Cardiac septum (tissue), 1 donor: Measurements from ENCODE around the gene IL21. TPM values are rescaled to one million over a fixed set of nuclear protein-coding genes. Genes with fewer than 3 reads are reported as not detected.

ENCODE experiments used
- DNase-seq: peaks from one replicate; pipeline ENCODE4 v3.0.0-alpha.2; 2020; ENCODE audit warnings: low spot score
- intact Hi-C: fragments of 100-400 bp; cut with DNase I; formaldehyde crosslinking; loops from one replicate; pipeline ENCODE4 v1.14.0; 2022
- total RNA-seq: library from RNA; stranded (reverse); fragmentation: NEBNext Ultra II Directional; extraction: Animal tissue kit (Norgen Biotek cat#: 25700); gene quantifications from one replicate; pipeline ENCODE4 v1.2.1, GENCODE V29; 2021
- donor health status: DM: no; HTN: no; CAD: no.

IL21 gene
- total RNA-seq, 1 donor from 2014 or later: not detected

DNA sequence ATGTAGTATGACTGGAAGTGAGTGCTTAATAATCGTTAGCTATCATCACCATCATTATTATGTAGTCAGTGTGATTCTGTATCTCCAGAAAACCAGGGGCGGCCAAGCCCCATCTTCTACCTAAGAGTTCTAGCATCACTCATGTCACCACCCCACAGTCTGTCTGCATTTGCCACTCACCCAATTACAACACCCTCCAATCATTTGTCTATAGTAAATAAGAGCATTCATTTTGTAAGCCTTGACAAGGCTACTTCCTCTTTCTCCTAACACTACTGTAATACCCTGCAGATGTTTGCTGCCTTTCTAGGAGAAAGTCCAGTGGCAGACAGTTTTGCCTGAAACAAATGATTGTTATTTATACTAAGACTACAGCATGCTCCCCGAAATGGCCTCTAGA is 15.8 kb upstream of the IL21 start:
- DNase-seq: no peak
- intact Hi-C loops: no loop called here

DNA sequence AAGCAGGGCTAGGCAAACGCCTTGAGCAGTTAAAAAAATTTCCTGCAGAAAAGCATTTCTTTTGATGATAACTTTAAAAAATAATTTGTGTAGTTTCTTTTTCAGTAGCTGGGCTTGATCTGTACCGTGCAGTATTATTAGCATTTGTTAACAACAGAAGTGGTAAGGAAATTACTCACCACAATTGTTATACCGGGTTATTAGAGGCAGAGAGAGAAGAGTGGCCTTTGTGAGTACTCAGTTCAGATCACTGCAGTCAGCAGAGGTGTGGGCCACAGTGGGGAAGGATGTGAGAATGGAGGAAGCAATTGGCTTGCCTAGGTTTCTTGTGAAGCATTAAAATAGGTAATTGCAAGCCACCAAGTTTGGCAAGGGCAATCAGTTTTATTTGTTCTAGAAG is 14.3 kb upstream of the IL21 start:
- intact Hi-C loops: no loop called here
- no peak for DNase-seq

DNA sequence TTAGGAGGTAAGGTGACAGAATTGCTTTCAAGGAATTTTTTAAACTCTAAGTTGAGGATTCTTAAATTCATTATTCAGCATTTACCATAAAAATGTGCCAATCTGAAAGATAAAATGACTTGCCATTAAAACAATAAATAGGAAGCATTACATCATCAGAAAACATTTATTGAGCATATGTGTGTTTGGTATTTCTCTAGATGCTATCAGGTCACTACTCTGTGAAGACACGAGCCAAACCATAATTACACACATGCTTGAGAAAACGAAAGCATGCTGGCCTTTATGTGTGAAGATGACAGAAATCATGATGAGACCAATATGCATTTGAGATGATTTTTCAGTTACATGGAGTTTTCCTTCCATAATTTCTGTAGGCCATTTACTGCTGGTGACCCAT is 12.3 kb upstream of the IL21 start:
- intact Hi-C loops: no loop called here
- no peak for DNase-seq

DNA sequence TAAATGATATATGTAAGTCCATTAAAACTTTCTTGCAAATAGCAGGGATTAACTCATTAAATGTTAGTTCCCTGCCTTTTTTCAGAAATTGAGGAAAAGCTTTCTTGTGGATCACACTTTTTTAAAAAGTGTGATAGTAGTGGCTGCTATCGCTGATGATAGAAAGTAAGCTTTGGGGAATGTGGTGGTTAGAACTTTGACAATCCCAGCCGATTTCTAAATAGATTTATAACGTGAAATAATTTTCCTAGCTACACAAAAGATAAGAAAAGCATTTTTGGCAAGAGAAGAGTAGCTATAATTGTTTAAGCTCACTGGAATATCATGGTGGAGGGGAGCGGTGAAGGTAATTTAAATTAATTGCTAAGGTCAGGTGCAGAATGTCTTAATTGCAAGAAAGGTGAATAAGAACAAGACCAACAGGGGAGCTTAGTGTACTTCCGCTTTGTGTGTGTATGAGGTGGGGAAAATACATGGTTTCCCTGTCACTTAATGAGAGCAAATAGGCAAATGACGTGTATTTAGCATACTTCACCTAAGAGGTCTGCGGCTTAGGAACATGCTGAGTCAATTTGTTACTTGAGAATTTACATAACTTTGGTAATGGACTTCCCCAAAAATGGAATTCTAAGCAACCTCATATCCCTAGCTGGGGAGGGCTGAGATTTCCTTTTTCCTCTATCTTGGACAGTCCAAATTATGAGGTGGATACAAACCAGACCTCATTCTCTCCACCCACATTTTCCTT is 11.7 kb upstream of the IL21 start:
- no peak for DNase-seq
- intact Hi-C loops: no loop called here

DNA sequence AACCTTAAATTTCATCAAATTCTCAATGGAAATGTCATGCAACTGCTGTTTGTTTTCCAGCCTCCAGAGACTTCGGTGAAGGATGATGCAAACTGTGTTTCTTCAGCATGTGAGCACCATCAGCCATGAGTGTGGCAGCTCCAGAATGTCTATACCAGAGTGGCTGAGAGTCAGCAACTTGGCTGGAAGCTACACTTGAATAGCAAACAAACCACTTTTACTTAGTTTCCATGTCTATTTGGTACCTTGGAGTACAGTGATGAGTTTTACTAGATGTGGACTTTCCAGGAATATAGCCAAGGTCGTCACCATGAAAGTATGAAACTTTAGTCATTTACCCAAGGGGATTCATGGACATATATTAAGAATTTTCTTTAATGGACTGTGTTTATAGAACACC is 4.3 kb upstream of the IL21 start:
- intact Hi-C loops: no loop called here
- no peak for DNase-seq

DNA sequence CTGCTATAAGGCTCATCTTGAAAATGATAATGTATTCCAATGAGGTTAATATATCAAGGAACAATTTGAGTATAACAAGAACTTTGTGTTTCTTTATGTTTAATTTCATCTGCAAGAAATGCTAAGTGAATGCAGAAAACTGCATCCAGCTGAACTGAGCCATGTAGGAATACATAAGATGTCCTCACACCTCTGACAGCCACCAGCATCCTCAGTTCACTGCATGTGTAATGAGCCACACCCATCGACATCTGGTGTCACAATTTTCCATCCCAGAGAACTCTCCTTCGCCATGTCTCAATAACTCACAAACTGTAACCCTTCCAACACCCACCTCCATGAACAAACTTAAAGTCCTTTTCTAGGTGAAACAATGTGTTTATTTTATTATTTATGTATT is 3.3 kb upstream of the IL21 start:
- intact Hi-C loops: no loop called here
- no peak for DNase-seq

DNA sequence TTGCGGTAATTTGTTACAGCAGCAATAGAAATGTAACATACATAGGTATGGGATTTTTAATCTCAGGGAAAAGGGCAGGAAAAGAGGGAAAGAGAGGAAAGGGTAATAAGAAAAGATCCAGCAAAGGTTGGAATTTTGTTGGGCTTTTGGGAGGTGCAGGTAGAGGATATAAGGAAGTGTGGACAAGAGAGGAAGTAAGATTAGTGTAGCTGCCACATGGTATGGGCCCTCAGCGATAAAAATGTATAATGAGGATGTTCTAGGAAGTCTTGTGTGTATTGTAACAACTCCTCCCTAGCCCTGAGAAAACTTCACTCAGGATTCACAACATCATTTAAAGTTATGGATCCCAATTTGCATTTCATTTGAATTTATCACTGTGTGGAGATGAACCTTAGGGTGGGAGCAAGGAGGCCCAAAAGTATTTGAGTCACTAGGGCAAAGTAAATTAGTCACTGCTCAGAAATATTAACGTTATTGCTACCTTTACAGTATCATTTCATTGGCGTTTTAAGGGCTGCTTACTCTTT is 2.8 kb upstream of the IL21 start:
- DNase-seq: no peak
- intact Hi-C loops: no loop called here

DNA sequence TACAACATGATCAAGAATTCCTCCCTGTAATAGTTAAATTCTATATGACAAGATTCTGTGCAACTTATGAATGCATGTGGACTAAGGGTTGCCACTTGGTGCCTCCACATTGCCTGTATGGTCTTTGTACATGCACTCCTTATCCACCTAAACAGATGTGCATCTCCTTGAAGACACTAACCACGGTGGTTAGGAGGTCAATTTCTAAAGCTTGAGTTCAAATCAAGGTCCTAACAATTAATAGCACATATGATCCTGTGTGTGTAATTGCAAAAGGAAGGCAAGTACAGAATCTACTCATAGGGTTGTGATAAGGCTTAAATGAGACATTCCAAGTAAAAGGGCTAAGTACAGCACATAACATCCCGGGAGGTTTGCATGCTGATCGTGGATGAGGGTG is 1.5 kb upstream of the IL21 start:
- DNase-seq: no peak
- intact Hi-C loops: no loop called here

DNA sequence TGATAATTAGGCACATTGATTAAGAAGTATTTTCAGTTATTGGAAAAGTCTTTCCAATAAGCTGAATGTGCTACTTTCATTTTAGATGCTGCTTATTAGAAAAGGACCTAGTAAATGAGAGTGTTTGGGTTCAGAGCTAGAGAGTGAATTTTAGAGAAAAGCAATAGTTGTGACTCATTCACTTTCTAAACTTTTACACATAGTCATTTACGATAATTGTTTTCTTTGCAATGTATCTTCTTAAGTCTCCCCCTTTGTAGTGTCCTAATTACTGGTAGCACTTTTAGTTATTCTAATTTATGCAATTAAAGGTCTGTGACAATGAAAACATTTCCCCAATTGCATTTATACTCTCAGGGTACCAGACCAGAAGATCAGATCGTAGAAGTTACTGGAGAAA is 1.3 kb downstream of the IL21 start:
- DNase-seq: no peak
- intact Hi-C loops: no loop called here

DNA sequence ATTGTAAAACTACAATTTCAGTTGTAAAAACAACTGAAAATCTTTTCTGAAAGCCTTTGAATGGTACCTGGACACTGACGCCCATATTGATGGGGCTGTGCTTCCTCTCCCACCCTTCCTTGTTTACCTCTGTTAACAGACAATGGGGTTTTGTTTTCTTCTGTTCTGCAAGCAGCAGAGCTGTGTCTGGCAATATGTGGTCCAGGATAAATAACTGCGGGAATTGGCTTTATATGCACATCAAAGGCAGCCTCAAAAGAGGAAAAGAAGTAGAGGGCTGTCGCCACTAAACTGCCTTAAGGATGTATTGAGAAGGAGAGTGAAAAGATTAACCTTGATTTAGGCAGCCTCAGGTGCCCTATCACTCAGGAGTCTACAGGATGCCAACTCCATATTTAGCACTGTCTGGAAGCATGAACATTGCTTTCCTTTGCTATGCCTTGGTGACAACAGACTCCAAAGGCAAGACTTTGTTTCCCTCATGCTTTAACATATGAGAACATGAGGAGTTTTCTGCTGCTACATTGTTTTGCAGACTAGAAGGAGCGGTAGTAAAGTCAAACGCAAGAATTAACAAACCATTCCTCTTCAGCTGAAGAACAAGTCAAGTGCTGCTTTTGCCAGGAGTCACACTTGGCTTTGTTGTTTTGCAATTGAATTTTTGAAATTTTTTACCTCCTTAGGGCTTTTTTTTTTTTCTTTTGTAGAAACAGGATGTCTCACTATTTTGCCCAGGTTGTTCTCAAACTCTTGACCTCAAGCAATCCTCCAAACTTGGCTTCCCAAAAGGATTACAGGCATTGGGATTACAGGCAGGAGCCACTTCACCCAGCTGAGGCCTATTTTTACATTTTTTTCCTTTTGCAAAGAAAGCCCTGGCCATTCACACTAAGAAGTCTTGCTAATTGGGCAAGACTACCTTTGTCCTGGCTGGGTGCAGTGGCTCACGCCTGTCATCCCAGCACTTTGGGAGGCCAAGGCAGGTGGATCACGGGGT is 3.0 kb downstream of the IL21 start:
- DNase-seq: no peak
- intact Hi-C loops: no loop called here

DNA sequence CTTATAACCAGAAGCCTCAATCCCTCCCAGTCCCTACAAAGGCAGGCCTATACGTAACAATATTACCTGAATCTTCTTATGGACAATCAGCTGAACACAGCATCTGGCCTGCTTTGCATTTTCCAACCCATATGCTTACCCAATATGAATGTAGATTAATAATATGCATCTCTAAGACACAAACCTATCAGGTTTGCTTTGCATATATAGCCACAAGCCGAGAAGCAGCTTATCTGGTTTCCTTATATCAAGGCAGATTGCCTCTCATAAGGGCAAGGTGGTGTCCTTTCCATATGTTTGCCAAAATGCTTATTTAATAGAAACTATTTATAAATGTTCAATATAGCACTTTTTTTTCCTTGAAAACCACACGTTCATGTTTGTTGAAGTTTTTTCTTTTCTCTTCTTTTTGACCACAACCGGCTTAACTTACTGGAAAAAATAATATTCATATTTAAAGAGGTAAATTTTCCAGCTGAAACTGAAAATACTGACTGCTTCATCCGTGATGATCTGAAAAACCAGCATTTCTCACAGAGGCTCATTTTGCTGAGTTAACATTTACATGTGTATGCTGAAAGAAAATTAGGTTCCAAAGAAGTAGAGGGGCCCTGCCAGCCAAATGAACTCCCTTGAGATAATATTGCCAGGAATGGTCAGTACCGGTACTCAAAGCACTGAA is 3.8 kb downstream of the IL21 start:
- intact Hi-C loops: no loop called here
- DNase-seq: no peak

DNA sequence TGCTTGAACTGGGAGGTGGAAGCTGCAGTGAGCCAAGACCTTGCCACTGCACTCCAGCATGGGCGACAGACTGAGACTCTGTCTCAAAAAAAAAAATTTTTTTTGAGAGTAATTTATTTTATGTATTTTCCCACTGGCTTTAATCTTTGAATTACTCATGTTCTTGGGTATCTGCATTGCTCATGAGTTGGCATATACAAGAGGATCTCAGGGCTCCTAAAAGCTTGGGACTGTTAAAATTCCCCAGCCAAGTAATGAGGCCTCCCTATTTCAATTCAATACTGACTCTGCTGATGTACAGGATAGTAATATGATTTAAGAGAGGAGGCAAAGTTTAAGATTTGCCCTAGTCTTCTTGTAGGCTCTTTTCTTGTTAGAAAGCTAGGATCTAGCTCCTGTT is 6.2 kb downstream of the IL21 start:
- no peak for DNase-seq
- intact Hi-C loops: no loop called here

DNA sequence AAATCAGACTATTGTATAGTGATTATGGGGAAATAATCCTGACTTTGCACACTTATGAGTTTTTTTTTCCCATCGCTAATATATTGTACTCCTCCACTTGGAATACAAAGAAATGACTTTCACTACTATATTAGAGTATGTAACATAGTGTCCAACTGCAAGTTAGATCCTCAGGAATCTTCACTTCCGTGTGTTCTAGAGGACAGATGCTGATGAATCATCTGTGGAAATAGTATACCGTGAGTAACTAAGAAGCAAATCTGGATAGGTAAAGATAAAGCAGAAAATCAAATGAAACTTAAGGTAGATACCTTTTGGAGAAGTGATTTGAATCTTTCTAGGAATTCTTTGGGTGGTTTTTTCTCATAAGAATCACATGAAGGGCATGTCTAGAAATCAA is 8.3 kb downstream of the IL21 start:
- intact Hi-C loops: no loop called here
- no peak for DNase-seq

DNA sequence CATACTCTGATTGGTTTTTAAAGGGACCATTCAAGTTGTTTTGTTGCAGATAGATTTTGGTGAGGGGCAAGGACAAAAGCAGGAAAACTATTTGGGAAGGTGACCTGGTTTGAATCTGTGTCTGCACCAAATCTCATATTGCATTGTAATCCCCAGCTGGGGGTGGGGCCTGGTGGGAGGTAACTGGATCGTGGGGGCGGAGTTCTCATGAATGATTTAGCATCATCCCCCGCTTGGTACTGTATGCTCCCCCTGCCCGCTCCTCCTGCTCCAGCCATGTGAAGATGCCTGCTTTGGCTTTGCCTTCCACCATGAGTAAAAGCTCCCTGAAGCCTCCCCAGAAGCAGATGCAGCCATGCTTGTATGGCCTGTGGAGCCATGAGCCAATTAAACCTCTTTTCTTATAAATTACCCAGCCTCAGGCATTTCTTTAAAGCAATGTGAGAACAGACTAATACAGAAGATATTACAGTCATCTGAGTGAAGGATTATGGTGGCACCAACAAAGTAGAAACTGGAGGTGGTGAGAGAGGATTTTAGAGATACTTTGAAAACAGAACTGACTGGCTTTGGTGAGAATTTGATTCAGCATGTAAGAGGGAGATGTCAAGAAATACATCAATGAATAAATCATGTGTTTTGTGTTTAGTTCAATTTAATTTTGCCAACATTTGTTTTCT is 14.4 kb downstream of the IL21 start:
- no peak for DNase-seq
- intact Hi-C loops: no loop called here

DNA sequence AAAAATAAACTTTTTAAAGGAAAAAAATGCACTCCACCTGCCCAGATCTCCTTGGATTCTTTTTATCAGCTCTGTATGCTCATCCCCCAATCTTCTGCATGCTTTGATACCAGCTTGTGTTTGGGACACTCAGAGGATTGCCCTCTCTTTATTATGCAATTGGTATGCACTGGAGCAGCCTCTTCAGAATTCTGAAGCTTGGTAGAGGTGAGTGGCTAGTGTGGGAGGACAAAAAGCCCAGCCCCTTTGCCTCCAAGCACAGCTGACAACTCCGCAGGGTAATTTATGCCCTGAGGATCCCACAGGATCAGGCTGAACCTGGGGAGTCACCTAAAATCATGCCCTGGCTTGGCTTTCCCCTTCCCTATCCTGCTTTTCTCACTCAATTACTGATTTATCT is 16.7 kb downstream of the IL21 start:
- intact Hi-C loops: loop anchor here (5.0 kb wide), 1 partner anchor 323 kb away; no protein-coding TSS in a partner anchor
- DNase-seq: no peak

DNA sequence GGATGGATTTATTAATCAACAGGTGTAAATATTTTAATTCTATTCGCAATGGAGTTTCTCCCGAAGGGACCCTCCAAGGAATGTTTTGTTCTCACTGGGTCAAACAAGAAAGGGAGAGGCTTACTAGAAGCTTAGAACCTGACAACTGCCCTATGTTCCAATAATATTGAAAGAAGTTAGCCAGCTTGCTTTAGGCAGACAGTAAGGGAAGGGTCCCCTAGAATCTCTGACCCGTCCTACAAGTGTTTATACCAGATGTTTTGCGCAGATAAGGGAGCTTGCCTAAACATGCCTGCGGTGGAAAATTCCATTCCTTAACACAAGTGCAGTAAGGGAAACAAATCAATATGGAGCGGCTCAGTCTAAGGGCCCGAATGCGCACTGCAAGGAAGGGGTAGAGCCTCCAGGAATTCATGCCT is 17.7 kb downstream of the IL21 start:
- DNase-seq: no peak
- intact Hi-C loops: loop anchor here (2.0 to 5.0 kb wide), 2 partner anchors 114 to 324 kb away; no protein-coding TSS in a partner anchor

DNA sequence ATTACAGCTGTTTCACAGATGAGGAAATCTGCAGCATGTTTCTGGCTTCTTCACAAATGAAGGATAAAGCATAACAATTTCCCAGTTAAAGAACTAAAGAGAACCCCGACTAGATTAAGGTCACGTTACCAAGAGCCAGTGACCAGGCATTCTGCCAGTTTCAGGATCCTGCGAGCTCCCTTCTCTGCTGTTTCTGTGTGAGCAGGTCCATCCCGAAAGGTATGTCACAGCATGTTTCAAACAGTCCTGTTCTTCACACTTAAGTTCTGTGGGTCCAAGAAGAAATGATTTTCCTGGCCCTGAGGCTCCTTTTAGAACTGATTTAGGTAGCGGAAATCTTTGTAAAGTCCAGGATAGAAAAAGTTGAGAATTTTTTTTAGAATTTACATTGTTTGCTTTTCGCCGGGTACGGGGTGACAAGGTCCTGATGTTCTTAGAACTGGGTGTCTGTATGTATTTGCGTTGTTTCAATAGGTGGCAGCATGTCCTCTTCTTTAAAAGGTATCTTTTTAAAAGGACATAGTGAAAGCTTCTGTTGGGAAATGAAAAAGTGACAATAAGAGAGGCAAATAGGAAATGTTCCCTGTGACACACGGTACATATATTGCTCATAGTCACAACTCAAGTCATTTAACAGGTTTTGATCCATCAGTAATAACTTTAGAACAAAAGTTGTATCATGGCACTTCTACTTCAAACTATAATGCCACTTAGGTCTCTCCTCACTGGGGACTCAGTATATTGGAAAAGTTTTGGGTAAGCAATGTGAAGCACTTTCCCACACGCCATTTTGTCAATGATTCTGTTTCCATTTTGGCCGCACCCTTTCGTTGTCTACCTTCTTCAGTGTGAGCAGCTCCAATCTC is 18.4 kb downstream of the IL21 start:
- DNase-seq: no peak
- intact Hi-C loops: loop anchor here (2.0 to 5.0 kb wide), 2 partner anchors 114 to 325 kb away; no protein-coding TSS in a partner anchor

DNA sequence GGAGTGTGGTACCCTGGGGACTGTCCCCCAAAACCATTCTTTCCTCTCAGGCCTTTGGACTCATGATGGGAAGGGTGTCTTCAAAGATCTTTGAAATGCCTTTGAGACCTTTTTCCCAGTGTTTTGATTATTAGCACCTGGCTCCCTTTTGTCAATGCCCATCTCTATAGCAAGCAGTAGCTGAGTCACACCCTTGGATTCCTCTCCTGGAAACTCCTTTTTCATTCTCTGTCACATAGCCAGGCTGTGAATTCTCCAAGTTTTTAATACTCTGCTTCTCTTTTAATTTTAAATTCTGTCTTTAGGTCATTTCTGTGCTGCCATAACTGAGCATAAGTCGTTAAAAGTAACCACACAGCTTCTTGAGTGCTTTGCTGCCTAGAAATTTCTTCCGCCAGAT is 29.7 kb downstream of the IL21 start:
- DNase-seq: no peak
- intact Hi-C loops: no loop called here
